AG10803 (cell line): Measurements from ENCODE around the gene DPAGT1.

Source experiments
- DNase-seq: peaks from one replicate; pipeline ENCODE4 v3.0.0; 2010; ENCODE audit warnings: low read depth
- H3K4me3 ChIP-seq: 2 replicates; pipeline ENCODE4 v1.5.1; 2011; ENCODE audit warnings: mild to moderate bottlenecking, low read length, control low read depth
- TF ChIP-seq, protein P1 (sequence below): conservative IDR thresholded peaks from 2 replicates; pipeline ENCODE4 v1.5.1; 2011; ENCODE audit warnings: mild to moderate bottlenecking, low read length, control low read depth, inconsistent platforms

DPAGT1 gene

GRCh38 chr11:119100994-119101758 lies 477 bp downstream of the DPAGT1 start:
- TF ChIP-seq, protein P1, sequence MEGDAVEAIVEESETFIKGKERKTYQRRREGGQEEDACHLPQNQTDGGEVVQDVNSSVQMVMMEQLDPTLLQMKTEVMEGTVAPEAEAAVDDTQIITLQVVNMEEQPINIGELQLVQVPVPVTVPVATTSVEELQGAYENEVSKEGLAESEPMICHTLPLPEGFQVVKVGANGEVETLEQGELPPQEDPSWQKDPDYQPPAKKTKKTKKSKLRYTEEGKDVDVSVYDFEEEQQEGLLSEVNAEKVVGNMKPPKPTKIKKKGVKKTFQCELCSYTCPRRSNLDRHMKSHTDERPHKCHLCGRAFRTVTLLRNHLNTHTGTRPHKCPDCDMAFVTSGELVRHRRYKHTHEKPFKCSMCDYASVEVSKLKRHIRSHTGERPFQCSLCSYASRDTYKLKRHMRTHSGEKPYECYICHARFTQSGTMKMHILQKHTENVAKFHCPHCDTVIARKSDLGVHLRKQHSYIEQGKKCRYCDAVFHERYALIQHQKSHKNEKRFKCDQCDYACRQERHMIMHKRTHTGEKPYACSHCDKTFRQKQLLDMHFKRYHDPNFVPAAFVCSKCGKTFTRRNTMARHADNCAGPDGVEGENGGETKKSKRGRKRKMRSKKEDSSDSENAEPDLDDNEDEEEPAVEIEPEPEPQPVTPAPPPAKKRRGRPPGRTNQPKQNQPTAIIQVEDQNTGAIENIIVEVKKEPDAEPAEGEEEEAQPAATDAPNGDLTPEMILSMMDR, result peak; percentile 17; the same call in 1 of the 2 replicates
- no peak for DNase-seq
- peak overlapping the region; percentile 87 for H3K4me3 ChIP-seq

GRCh38 chr11:119100246-119100970 lies 1.2 kb downstream of the DPAGT1 start:
- TF ChIP-seq, protein P1, result peak; percentile 63

DNA sequence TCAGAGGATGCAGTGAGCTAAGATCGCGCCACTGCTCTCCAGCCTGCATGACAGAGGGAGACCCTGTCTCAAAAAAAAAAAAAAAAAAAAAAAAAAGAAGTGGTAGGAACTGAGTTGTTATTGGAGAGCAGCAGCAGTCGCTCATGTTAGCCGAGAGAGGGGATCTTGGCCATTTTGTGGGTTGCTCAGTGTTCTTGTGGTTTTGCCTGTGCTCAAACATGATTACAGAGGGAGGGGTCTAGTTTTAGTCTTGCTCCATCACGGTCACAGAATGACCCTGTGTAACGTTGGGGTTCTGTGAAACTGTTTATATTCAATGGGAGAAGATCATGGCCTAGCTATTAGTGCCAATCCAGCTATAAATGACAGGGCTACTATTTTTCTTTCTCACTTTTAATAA lies 1.9 kb downstream of the DPAGT1 start:
- DNase-seq, result no peak
- H3K4me3 ChIP-seq, result no peak overlapping the region; the same call in 1 of the 2 replicates
- TF ChIP-seq, protein P1, result no peak

More at GRCh38 chr11:119100246-119100970, 1.2 kb downstream of the DPAGT1 start:
- DNase-seq, result peak; percentile 65
- H3K4me3 ChIP-seq, result peak overlapping the region; percentile 87

DNA sequence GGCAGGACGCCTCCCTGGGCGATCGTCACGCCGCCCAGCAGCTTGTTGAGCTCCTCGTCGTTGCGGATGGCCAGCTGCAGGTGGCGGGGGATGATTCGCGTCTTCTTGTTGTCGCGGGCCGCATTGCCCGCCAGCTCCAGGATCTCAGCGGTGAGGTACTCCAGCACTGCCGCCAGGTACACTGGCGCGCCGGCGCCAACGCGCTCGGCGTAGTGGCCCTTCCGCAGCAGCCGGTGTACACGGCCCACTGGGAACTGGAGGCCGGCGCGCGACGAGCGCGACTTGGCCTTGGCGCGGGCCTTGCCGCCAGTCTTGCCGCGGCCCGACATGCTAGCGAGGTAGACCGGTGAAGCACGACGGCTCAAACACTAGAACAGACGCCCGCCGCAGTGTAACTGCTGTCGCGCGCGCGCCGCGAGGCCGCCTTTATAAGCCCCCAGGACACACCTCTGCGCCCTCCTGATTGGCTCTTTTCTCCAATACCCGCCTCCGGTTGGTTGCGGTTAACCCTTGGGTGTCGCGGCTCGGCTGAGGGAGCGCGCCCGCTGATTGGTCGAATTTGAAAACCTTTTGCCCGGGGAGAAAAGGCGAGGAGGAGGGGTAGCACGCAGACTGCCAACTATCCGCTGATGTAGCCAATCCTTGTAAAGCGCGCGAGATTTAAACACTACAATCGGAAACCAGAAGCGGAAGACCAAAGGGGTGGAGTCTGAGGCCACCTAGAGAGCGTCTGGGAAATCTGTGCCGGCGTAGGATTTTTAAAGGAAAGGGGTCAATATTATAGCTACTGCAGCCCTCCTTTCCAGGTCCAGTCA lies 6.4 kb downstream of the DPAGT1 start:
- TF ChIP-seq, protein P1, result no peak
- H3K4me3 ChIP-seq, result peak overlapping the region; percentile 75

DNA sequence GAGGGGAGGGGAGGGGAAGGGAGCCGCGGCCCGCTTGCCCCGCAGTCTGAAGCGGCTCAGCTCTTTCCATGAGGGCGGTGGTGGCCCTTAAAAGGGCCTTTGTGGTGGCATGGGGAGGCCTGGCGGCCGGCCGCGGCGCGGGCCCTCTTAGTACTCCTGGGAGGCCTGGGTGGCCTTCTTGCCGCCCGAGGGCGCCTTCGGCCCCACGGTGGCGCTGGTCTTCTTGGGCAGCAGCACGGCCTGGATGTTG lies 6.9 kb downstream of the DPAGT1 start:
- peak overlapping the region; percentile 75 for H3K4me3 ChIP-seq
- TF ChIP-seq, protein P1, result peak; percentile 65
- DNase-seq, result peak; percentile 88

More for the DNA sequence above, 6.4 kb downstream of the DPAGT1 start:
- DNase-seq, result peak; percentile 100

DNA sequence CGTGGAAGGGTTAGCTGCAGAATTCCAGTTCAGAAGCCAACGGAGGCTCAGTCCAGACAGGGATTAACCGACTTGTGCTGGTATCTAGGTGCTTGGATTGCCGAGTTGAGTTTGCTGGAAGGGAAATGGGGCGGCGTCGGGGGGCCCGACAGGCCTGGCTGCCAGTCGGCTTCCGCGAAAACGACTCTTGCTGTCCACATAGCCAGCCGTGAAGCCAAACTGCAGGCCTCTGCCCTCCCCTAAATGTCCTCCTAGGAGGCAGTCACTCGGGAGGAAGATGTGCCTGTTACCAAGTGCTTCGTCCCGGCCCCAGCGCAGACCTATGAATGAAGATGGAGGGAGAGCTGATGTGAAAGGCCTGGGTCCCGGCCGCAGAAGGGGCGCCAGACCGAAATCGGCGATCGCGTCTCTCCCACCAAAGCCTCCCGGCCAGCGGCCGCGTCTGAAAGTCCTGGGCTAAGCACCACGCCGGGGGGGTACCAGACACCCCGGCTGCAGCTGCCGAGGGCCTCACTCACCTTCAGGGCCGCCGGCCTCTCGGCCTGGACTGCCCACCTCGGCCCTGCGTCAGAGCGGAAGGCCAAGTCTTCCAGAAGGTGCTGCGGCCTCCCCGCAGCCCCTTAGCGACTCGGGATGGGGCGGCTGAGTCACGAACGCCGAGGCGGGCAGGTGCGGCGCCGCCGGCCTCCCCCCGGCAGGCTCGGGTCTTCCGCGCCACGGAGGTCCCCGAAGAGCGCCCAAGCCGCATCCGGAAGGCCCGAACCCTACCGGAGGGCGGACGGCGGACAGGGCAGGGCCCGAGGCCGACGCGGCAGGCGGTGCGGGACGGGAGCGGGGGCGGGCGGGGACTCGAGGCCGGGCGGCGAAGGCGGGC lies 7.5 kb downstream of the DPAGT1 start:
- TF ChIP-seq, protein P1, result 0 out of 2 replicates have a peak, but pooled peaks have one; percentile 4
- DNase-seq, result peak; percentile 51
- peak overlapping the region; percentile 75 for H3K4me3 ChIP-seq
